ENCODE data around the gene SF3B1.
"Not testable (repeated sequence)": the region's sequence is repeated elsewhere in the genome, so short reads cannot be mapped to it uniquely, and the experiment has no call there.

Gene SF3B1

DNA sequence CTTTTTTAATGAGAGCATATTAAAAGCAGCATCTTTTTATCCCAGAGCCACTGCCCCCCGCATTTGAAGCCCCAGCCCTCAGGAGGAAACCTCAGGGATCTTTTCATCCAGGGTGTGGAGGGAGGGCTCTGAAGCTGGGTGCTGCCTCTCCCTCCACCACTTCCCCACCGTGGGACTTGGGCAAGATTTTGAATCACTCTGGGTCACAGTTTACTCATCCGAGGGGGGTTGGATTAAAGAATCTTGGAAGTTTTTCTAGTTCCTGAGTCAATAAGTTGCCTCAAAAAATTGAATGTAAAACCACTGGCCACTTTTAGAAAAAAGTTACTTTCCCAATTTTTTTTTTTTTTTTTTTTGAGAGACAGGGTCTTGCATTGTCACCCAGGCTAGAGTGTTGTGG, 62.2 kb downstream of the SF3B1 start:
- TF ChIP-seq, protein P1, sequence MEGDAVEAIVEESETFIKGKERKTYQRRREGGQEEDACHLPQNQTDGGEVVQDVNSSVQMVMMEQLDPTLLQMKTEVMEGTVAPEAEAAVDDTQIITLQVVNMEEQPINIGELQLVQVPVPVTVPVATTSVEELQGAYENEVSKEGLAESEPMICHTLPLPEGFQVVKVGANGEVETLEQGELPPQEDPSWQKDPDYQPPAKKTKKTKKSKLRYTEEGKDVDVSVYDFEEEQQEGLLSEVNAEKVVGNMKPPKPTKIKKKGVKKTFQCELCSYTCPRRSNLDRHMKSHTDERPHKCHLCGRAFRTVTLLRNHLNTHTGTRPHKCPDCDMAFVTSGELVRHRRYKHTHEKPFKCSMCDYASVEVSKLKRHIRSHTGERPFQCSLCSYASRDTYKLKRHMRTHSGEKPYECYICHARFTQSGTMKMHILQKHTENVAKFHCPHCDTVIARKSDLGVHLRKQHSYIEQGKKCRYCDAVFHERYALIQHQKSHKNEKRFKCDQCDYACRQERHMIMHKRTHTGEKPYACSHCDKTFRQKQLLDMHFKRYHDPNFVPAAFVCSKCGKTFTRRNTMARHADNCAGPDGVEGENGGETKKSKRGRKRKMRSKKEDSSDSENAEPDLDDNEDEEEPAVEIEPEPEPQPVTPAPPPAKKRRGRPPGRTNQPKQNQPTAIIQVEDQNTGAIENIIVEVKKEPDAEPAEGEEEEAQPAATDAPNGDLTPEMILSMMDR (IDR thresholded peaks at IDR 0.05; ENCODE audit: extremely low read depth, insufficient read depth, missing control alignments): no peak
- in situ Hi-C loops (cut with MboI; ENCODE audit: low pct_unique_long_range_greater_than_20kb, low sequenced_read_pairs, unreplicated experiment): no loop called here
- no peak for DNase-seq (ENCODE audit: low spot score)

DNA sequence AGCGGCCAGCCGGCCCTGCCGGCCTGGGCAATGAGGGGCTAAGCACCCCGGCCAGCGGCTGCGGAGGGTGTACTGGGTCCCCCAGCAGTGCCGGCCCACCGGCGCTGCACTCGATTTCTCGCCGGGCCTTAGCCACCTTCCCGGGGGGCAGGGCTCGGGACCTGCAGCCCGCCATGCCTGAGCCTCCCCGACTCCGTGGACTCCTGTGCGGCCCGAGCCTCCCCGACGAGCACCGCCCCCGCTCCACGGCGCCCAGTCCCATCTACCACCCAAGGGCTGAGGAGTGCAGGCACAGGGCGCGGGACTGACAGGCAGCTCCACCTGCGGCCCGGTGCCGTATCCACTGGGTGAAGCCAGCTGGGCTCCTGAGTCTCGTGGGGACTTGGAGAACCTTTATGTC, 64.2 kb downstream of the SF3B1 start:
- DNase-seq (ENCODE audit: low spot score); in situ Hi-C loops (cut with MboI; ENCODE audit: low pct_unique_long_range_greater_than_20kb, low sequenced_read_pairs, unreplicated experiment): not testable (repeated sequence)

DNA sequence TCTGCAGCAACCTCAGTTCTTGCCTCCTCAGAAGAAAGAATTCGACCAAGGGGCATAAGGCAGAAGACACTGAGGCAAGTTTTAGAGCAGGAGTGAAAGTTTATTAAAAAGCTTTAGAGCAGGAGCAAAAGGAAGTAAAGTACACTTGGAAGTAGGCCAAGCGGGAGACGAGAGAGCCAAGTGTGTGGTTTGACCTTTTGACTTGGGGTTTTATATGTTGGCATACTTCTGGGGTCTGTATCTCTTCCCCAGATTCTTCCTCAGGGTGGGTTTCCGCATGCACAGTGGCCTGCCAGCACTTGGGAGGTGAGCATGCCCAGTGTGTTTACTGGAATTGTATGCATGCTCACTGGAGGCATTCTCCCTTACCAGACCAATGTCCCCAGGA, 64.9 kb downstream of the SF3B1 start:
- DNase-seq (ENCODE audit: low spot score): no peak
- in situ Hi-C loops (cut with MboI; ENCODE audit: low pct_unique_long_range_greater_than_20kb, low sequenced_read_pairs, unreplicated experiment): no loop called here

DNA sequence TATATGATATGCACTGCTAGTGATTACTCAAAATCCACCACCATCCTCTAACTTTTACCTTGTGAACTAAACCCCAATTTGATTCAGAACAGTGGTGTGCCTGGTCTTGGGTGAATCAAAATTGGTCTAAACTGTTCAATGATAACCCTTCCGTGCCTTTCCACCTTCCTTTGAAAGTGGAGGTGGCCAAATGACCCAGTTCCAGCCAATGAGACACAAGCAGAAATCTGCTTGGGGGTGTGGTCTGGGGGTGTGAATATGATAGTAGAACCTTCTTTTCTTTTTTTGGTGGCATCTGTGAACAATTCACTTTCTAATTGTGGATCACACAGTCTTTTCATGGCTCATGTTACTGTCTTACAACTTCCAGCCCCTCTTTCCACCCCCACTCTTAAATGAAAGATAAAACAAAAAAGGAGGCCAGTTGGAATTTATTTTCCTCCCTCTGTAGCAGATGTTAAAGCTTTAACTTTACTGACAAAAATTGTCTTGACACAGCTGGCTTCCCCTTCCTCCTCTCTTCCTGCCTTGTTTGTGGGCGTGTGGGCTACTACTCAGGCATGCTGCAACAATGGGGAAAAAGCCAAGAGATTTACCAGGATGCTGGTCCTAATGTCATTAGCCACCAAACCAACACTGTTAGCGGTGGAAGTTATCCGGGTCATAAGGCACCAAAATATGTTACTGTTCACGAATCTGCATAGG, 65.4 kb downstream of the SF3B1 start:
- no peak for DNase-seq (ENCODE audit: low spot score)
- TF ChIP-seq, protein P1 (IDR thresholded peaks at IDR 0.05; ENCODE audit: extremely low read depth, insufficient read depth, missing control alignments): no peak
- in situ Hi-C loops (cut with MboI; ENCODE audit: low pct_unique_long_range_greater_than_20kb, low sequenced_read_pairs, unreplicated experiment): no loop called here

More for the DNA sequence above, 64.9 kb downstream of the SF3B1 start:
- TF ChIP-seq, protein P1 (IDR thresholded peaks at IDR 0.05; ENCODE audit: extremely low read depth, insufficient read depth, missing control alignments): no peak

DNA sequence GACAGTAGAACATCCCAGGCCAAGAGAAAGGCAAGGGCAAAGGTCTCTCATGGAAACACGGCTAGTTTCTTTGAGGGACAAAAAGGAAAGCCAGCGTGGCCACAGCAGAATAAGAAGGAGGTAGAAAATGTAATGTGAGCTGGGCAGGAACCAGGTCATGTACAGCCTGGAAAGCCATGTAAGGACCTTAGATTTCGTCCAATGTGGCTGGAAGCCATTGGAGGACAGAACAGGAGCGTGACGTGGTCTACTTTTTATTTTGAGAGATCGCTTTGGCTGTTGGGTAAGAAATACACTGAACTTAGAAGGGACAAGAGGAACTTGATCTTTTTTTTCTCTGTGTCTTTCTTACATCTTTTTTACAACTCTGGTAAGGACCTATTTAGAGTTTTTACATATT, 66.4 kb downstream of the SF3B1 start:
- TF ChIP-seq, protein P1 (IDR thresholded peaks at IDR 0.05; ENCODE audit: extremely low read depth, insufficient read depth, missing control alignments): no peak
- no peak for DNase-seq (ENCODE audit: low spot score)
- in situ Hi-C loops (cut with MboI; ENCODE audit: low pct_unique_long_range_greater_than_20kb, low sequenced_read_pairs, unreplicated experiment): no loop called here

DNA sequence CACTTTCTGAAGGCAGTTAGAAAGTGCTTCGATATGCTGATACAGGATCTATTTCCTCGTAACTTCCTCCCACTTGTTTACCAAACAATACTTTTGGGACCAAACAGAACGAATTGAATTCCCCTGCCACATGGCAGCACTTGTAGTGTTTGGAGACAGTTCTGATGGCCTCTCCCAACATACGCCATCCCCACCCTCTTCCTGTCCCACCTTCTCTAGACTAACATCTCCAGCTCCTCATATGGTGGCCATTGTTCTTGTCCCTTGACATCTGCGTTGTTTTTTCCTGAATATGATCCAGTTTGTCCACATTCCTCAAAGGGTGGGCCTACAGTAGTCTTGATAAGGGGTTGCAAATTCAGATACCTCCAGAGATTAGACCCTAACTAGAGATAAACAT, 70.8 kb downstream of the SF3B1 start:
- DNase-seq (ENCODE audit: low spot score): no peak
- TF ChIP-seq, protein P1 (IDR thresholded peaks at IDR 0.05; ENCODE audit: extremely low read depth, insufficient read depth, missing control alignments): no peak
- in situ Hi-C loops (cut with MboI; ENCODE audit: low pct_unique_long_range_greater_than_20kb, low sequenced_read_pairs, unreplicated experiment): no loop called here

DNA sequence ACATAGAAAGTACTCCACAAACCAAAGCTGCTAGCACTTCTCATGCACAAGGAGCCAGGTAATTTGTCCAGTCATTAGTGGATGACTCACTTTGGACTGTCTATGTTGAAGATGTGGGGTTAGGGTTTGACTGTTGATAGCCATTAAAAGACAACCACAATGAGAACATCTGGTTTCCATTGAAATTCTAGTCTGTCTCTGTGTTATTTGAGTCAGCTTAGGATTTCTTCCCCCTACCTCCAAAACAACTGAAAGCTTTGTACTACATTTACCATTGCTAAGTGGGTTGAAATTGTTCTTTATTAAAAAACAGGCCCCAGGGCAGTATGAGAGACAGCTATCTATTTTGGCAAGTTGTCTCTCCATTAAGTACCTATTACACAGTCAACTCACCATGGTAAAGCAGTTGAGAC, 74.1 kb downstream of the SF3B1 start:
- TF ChIP-seq, protein P1 (IDR thresholded peaks at IDR 0.05; ENCODE audit: extremely low read depth, insufficient read depth, missing control alignments): no peak
- peak; percentile 49 for DNase-seq (ENCODE audit: low spot score)
- in situ Hi-C loops (cut with MboI; ENCODE audit: low pct_unique_long_range_greater_than_20kb, low sequenced_read_pairs, unreplicated experiment): no loop called here

Measured in GM13977 (cell line).